Measurements from ENCODE around the gene SYNPO. TPM values are rescaled to one million over a fixed set of nuclear protein-coding genes. Genes with fewer than 3 reads are reported as not detected.

The SYNPO gene
- total RNA-seq, 1 donor from 2014 or later = 40.2 TPM

DNA sequence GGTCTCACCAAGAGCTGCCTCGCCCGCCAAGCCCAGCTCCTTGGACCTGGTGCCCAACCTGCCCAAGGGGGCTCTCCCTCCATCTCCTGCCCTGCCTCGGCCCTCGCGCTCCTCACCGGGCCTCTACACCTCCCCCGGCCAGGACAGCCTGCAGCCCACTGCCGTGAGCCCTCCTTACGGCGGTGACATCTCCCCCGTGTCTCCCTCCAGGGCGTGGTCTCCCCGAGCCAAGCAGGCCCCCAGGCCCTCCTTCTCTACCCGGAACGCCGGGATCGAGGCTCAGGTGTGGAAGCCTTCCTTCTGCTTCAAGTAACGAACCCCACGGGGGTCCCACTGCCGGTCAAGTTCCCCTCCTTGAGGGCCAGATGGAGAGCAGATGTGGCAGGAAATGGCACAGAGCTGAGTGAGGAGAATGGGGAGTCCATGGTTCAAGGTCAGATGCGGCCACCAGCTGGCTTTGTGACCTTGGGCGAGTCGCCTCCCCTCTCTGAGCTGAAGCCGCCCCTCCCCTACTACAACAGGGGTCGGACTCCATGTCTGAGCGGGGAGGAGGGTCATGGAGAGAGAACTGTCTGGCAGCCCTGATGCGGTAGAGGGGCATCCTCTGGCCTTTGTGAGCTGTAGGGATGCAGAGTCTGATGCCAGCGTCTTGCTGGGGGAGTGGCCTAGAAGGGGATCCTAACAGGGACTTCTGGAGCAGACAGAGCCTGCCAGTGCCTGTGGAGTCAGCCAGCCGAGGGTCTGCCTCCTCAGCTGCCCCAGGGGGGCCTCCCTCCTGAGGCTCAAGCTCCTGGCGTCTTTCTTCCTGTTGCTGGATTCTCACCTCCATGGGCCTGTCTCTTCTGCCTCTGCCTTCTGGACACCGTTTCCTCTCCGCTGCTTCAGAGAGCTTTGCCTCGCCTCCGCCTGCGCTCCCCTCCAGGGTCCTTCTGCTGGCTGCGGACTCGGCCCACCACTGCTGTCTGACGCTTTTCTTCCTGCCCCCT is 9.9 kb downstream of the SYNPO start:
- Histone ChIP-seq H2AFZ (ENCODE audit: low read depth, low read length) (no peak overlapping the region), H3K27me3 (ENCODE audit: insufficient read depth, low read length) (no peaks in the 10 kb centered on the region), H3K9ac (ENCODE audit: low read length) (no peak overlapping the region), H3K79me2 (ENCODE audit: insufficient read depth, low read length) (peaks cover 60% of the 10 kb centered on the region), H3K4me2 (ENCODE audit: low read length) (no peak overlapping the region), H3K4me1 (ENCODE audit: insufficient read depth, low read length) (peaks cover 19% of the 10 kb centered on the region), H3K4me3 (ENCODE audit: insufficient read depth, low read depth, low read length) (no peak overlapping the region), H3K9me3 (ENCODE audit: insufficient read depth, low read depth, low read length) (no peaks in the 10 kb centered on the region), H4K20me1 (ENCODE audit: insufficient read depth, low read length) (peaks cover 92% of the 10 kb centered on the region), H3K27ac (ENCODE audit: low read depth, low read length) (no peak overlapping the region), H3K36me3 (ENCODE audit: insufficient read depth, low read length) (peaks cover 3% of the 10 kb centered on the region)
- Mint-ChIP-seq H3K9me3 (ENCODE audit: unreplicated experiment) (peaks cover 2% of the 10 kb centered on the region), H3K4me1 (ENCODE audit: low read depth, unreplicated experiment) (peaks cover 27% of the 10 kb centered on the region), H3K4me3 (ENCODE audit: unreplicated experiment) (no peak overlapping the region), H3K27ac (ENCODE audit: unreplicated experiment) (peak overlapping the region; percentile 66), H3K36me3 (ENCODE audit: low read depth, unreplicated experiment) (peaks cover 34% of the 10 kb centered on the region), H3K27me3 (ENCODE audit: low read depth, unreplicated experiment) (peaks cover 22% of the 10 kb centered on the region)
- TF ChIP-seq EZH2 (IDR thresholded peaks at IDR 0.05; ENCODE audit: insufficient read depth, low read length) = no peak
- TF ChIP-seq, protein P1, sequence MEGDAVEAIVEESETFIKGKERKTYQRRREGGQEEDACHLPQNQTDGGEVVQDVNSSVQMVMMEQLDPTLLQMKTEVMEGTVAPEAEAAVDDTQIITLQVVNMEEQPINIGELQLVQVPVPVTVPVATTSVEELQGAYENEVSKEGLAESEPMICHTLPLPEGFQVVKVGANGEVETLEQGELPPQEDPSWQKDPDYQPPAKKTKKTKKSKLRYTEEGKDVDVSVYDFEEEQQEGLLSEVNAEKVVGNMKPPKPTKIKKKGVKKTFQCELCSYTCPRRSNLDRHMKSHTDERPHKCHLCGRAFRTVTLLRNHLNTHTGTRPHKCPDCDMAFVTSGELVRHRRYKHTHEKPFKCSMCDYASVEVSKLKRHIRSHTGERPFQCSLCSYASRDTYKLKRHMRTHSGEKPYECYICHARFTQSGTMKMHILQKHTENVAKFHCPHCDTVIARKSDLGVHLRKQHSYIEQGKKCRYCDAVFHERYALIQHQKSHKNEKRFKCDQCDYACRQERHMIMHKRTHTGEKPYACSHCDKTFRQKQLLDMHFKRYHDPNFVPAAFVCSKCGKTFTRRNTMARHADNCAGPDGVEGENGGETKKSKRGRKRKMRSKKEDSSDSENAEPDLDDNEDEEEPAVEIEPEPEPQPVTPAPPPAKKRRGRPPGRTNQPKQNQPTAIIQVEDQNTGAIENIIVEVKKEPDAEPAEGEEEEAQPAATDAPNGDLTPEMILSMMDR (IDR thresholded peaks at IDR 0.05; ENCODE audit: insufficient read depth, low read depth, low read length) = no peak
- DNase-seq (ENCODE audit: low read depth) (no peak), FAIRE-seq (no peak)

DNA sequence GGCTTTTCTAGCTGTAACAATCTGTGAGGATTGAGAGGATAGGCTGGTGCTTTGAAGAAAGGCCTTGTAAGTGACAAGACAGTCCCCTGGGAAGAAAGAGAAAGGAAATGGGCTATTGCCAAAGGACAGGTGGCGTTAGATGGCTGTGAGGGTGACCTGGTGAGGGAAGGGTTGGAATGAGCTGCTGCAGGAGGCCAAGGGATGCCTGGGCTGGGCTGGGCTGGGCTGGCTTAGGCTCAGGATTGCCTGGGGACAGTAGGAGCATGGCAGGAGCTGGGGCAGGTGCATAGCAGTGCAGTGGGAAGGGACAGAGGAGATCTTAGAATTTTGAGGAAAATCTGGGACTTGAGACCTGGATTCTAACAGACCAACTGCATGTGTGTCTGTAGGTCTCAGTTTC is 10.9 kb downstream of the SYNPO start:
- Mint-ChIP-seq H3K9me3 (ENCODE audit: unreplicated experiment) (peaks cover 2% of the 10 kb centered on the region), H3K36me3 (ENCODE audit: low read depth, unreplicated experiment) (peaks cover 37% of the 10 kb centered on the region), H3K4me3 (ENCODE audit: unreplicated experiment) (peak overlapping the region; percentile 69), H3K27ac (ENCODE audit: unreplicated experiment) (peak overlapping the region; percentile 66), H3K27me3 (ENCODE audit: low read depth, unreplicated experiment) (peaks cover 23% of the 10 kb centered on the region), H3K4me1 (ENCODE audit: low read depth, unreplicated experiment) (peaks cover 24% of the 10 kb centered on the region)
- H3K4me3 ChIP-seq (ENCODE audit: insufficient read depth, low read depth, low read length) = no peak overlapping the region
- no peak for FAIRE-seq
- no peaks in the 10 kb centered on the region for H3K27me3 ChIP-seq (ENCODE audit: insufficient read depth, low read length)
- no peak overlapping the region for H3K27ac ChIP-seq (ENCODE audit: low read depth, low read length)
- no peak for DNase-seq (ENCODE audit: low read depth)
- H3K36me3 ChIP-seq (ENCODE audit: insufficient read depth, low read length) = peaks cover 3% of the 10 kb centered on the region
- H3K4me1 ChIP-seq (ENCODE audit: insufficient read depth, low read length) = peaks cover 25% of the 10 kb centered on the region
- H3K79me2 ChIP-seq (ENCODE audit: insufficient read depth, low read length) = peaks cover 50% of the 10 kb centered on the region
- no peak overlapping the region for H2AFZ ChIP-seq (ENCODE audit: low read depth, low read length)
- no peak overlapping the region for H3K4me2 ChIP-seq (ENCODE audit: low read length)
- TF ChIP-seq, protein P1 (IDR thresholded peaks at IDR 0.05; ENCODE audit: insufficient read depth, low read depth, low read length) = no peak
- no peak for TF ChIP-seq EZH2 (IDR thresholded peaks at IDR 0.05; ENCODE audit: insufficient read depth, low read length)
- H3K9ac ChIP-seq (ENCODE audit: low read length) = peak overlapping the region; percentile 25
- peaks cover 86% of the 10 kb centered on the region for H4K20me1 ChIP-seq (ENCODE audit: insufficient read depth, low read length)
- no peaks in the 10 kb centered on the region for H3K9me3 ChIP-seq (ENCODE audit: insufficient read depth, low read depth, low read length)

All from astrocyte (in vitro differentiated cells and primary cell).